Heart left ventricle (tissue), 16 donors: ENCODE data around the gene MTMR1. TPM values are rescaled to one million over a fixed set of nuclear protein-coding genes. Genes with fewer than 3 reads are reported as not detected.

Experiments
- ATAC-seq, 4 donors: fragments of 200-7000 bp; cut with Tn5 transposase; one replicate each; pipeline ENCODE4 v1.9.1; 2020 to 2022; ENCODE audit warnings: moderate library complexity in 4 of 4, mild to moderate bottlenecking in 3 of 4, moderate number of reproducible peaks in 1 of 4
- DNase-seq, 5 donors: peaks; one replicate each; pipeline ENCODE4 v3.0.0-alpha.2; 2020
- H3K27ac ChIP-seq, 12 donors: fragments of 200-600 bp; sonication (generic) in 4 of 12; one replicate each; pipeline versions ENCODE4 v1.5.0 to v1.8.0; 2016 to 2022; ENCODE audit warnings: mild to moderate bottlenecking in 2 of 12
- H3K27me3 ChIP-seq, 9 donors: fragments of 200-600 bp; sonication (generic) in 2 of 9; one replicate each; pipeline versions ENCODE4 v1.5.1 to v1.8.0; 2016 to 2022; ENCODE audit warnings: mild to moderate bottlenecking in 3 of 9
- H3K36me3 ChIP-seq, 9 donors: fragments of 200-600 bp; sonication (generic) in 2 of 9; one replicate each; pipeline versions ENCODE4 v1.5.0 to v1.8.0; 2018 to 2022; ENCODE audit warnings: mild to moderate bottlenecking in 2 of 9
- H3K4me1 ChIP-seq, 12 donors: fragments of 200-600 bp; sonication (generic) in 4 of 12; one replicate each; pipeline versions ENCODE4 v1.5.0 to v1.8.0; 2016 to 2022; ENCODE audit warnings: mild to moderate bottlenecking in 3 of 12
- H3K4me3 ChIP-seq, 12 donors: fragments of 200-600 bp; sonication (generic) in 4 of 12; one replicate each; pipeline versions ENCODE4 v1.5.0 to v1.8.0; 2017 to 2022; ENCODE audit warnings: mild to moderate bottlenecking in 9 of 12, moderate library complexity in 4 of 12
- H3K9me3 ChIP-seq, 12 donors: fragments of 200-600 bp; sonication (generic) in 4 of 12; one replicate each; pipeline versions ENCODE4 v1.5.0 to v1.8.0; 2016 to 2022; ENCODE audit warnings: mild to moderate bottlenecking in 1 of 12
- CTCF ChIP-seq, 12 donors: fragments of 200-600 bp; sonication (generic) in 4 of 12; IDR thresholded peaks; one replicate each; pipeline versions ENCODE4 v1.5.0 to v1.8.0; 2018 to 2022; ENCODE audit warnings: antibody characterized with exemption in 12 of 12, mild to moderate bottlenecking in 5 of 12
- POLR2A ChIP-seq, 2 donors: fragments of 450-650 bp; IDR thresholded peaks; one replicate each; pipeline ENCODE4 v1.6.1; 2017; ENCODE audit warnings: antibody characterized with exemption in 2 of 2, mild to moderate bottlenecking in 2 of 2, moderate library complexity in 2 of 2
- WGBS, 4 donors: extraction: QIAGEN DNeasy Blood & Tissue Kit in 2 of 4; methylation state at CpG; one replicate each; pipeline versions ENCODE4 v1.1.5 to v1.1.7; 2013 to 2018; 5-methylcytosine and 5-hydroxymethylcytosine counted together
- intact Hi-C, 10 donors: fragments of 100-400 bp; cut with DNase I; formaldehyde crosslinking; loops; one replicate each; pipeline versions ENCODE4 v1.11.1 to v1.14.2; 2022
- polyA plus RNA-seq, 2 donors: library from polyadenylated mRNA; stranded (reverse); fragments of 200-250 nt; gene quantifications; one replicate each; pipeline ENCODE4 v1.2.3, GENCODE V29; 2013
- total RNA-seq, 9 donors: library from RNA; depleted of rRNA in 2 of 9; stranded (reverse); fragments of >200 nt in 2 of 9; fragmentation: NEBNext Ultra II Directional in 3 of 9; extraction: Animal tissue kit (Norgen Biotek cat#: 25700) in 3 of 9; gene quantifications; one replicate each; pipeline versions ENCODE4 v1.1.0 to v1.2.4, GENCODE V29; 2016 to 2023
- donor health status: ischemic (EF 13 %, LVEDD 7.1; RV severe dilation, severe dysfunction).
- donor health status: healthy with polysubstance abuse.
- donor health status: DM: no; HTN: yes; CAD: no.
- donor health status: DM: no; HTN: no; CAD: no.
- donor health status: ischemic (EF 25% LVEDD 6.9; RV normal size, moderate dysfunction).
- donor health status: ischemic (EF 25% LVEDD 5.7; RV mildly dilated, moderate dysfunction).
- donor health status: healthy.
- donor health status: DM: yes; HTN: yes; CAD: no.
- donor health status: ischemic (EF 35%, LVEDD 5.7; RV mildly dilated, moderate dysfunction).
- donor health status: nonischemic (EF 11% LVEDD 7.7; RV severe dilation, severe dysfunction).
- donor health status: DM: yes; HTN: yes; CAD: no.
- donor health status: PGD.
- donor health status: ischemic (EF 29% LVEDD 5.4; RV normal size, mild dysfunction).
- donor health status: nonischemic (EF 23%, LVEDD 6.1; RV moderate dilation, normal function).

The MTMR1 gene
- total and polyA plus RNA-seq, 11 donors, result 5.1 to 59.7 (median 21.0) TPM

DNA sequence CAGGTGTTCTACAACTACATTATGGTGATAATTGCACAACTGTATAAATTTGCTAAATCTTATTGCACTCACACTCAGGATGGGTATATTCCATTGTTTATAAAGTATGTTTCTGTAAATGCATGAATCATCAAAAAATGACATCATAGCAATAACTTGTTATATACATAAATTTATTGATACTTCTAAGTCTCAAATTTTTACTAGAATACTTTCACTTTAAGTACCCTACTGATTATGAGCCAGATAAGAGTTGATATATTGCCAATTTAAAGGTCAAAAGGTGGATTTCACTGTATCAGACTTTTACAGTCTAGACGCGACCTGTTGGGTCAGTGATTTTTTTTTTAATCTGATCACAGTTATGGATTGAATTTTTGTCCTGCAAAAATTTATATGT is 37.4 kb upstream of the MTMR1 start:
- TF ChIP-seq CTCF (IDR thresholded peaks at IDR 0.05) (no peak), POLR2A (IDR thresholded peaks at IDR 0.05) (no peak)
- Histone ChIP-seq H3K4me3 (no peak overlapping the region), H3K36me3 (peaks cover 0 to 44% (median 18%) of the 10 kb centered on the region in 9 donors), H3K27me3 (no peaks in the 10 kb centered on the region), H3K27ac (no peak overlapping the region), H3K9me3 (no peaks in the 10 kb centered on the region), H3K4me1 (no peaks in the 10 kb centered on the region)
- ATAC-seq (no peak), DNase-seq (no peak)
- WGBS, 4 donors, result 74 to 87% (median 84%) methylated on average over 2 of the region's 2 CpGs
- intact Hi-C loops, result no loop called here

DNA sequence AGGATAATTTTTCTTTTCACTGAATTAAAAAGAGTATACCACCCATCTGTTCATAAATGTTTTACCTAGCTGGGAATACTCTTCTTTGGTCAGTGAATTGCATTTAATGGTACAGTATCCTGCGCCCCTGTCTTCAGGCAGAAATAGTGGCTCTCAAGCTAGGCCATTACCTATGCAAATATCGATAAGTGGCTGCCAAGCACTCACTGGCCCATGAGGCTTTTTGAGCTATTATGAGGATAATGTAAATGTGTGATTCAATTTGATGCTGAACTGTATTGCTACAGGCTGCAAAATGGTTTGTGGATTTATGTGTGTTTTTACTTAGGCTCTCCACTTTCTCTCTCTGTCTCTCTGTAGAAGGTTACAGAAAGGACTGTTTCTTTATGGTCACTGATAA is 30.1 kb upstream of the MTMR1 start:
- Histone ChIP-seq H3K36me3 (peaks cover 0 to 58% (median 28%) of the 10 kb centered on the region in 9 donors), H3K27ac (no peak overlapping the region), H3K4me1 (peaks cover 0 to 4% (median 0%) of the 10 kb centered on the region in 12 donors), H3K4me3 (no peak overlapping the region), H3K9me3 (no peaks in the 10 kb centered on the region), H3K27me3 (no peaks in the 10 kb centered on the region)
- intact Hi-C loops, result no loop called here
- no peak for DNase-seq
- no peak for ATAC-seq
- WGBS, 4 donors, result 82 to 96% (median 87%) methylated on average over 2 of the region's 2 CpGs
- no peak for TF ChIP-seq CTCF (IDR thresholded peaks at IDR 0.05)
- no peak for TF ChIP-seq POLR2A (IDR thresholded peaks at IDR 0.05)

DNA sequence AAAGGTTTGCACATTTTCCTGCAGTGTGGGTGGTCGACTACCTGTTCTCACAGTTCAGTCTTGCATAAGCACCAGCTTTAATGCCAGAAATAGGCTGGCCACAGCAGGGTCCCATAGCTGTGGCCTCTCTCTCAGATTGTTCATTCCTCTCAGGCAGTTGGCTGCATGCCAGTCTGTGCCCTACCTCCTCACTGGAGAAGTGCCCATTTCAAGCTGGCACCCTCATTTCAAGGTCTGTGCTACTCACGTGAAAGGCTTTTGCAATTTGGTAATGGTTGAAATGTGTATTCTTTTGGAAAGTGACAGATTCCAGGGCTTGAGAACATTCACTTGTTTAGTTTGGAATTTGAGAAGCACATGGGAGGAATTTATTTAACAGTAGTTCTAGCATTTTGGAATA is 28.9 kb upstream of the MTMR1 start:
- ATAC-seq (peak; percentile 46 to 80 (median 54)), DNase-seq (peak in 4 of 5 donors; percentile 38 to 74 (median 55))
- Histone ChIP-seq H3K27ac (no peak overlapping the region), H3K9me3 (no peaks in the 10 kb centered on the region), H3K4me1 (peaks cover 0 to 4% (median 0%) of the 10 kb centered on the region in 12 donors), H3K4me3 (no peak overlapping the region), H3K36me3 (peaks cover 0 to 47% (median 28%) of the 10 kb centered on the region in 9 donors), H3K27me3 (no peaks in the 10 kb centered on the region)
- 22 to 53% (median 37%) methylated on average over 2 of the region's 2 CpGs for WGBS, 4 donors
- TF ChIP-seq CTCF (IDR thresholded peaks at IDR 0.05) (no peak), POLR2A (IDR thresholded peaks at IDR 0.05) (no peak)
- intact Hi-C loops, result no loop called here

DNA sequence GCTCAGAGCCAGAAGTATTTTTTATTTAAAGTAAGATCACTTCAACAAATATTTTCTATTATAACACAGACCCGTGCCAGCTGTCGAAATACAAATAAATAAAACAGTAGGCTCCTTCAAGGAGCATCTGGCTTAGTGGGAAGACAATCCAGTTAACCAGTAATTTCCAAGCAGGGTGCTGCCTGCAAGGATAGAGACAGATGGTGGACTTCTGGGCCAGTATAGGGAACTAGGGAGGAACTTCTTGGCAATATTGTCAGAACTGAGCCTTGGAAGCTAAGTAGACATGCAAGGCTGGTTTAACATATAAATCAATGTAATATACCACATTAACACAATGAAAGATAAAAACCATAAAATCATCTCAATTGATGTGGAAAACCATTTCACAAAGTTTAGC is 17.0 kb upstream of the MTMR1 start:
- Histone ChIP-seq H3K27me3 (peaks cover 0 to 6% (median 0%) of the 10 kb centered on the region in 9 donors), H3K9me3 (peaks cover 0 to 8% (median 0%) of the 10 kb centered on the region in 12 donors), H3K36me3 (peaks cover 0 to 13% (median 0%) of the 10 kb centered on the region in 9 donors), H3K4me3 (no peak overlapping the region), H3K4me1 (no peaks in the 10 kb centered on the region), H3K27ac (no peak overlapping the region)
- no peak for DNase-seq
- intact Hi-C loops, result loop anchor here in 1 of 10 donors (10.0 kb wide), 1 partner anchor 721 kb away; no protein-coding TSS in a partner anchor
- TF ChIP-seq CTCF (IDR thresholded peaks at IDR 0.05) (no peak), POLR2A (IDR thresholded peaks at IDR 0.05) (no peak)
- ATAC-seq, result no peak
- 55 to 83% (median 74%) methylated on average over 2 of the region's 2 CpGs for WGBS, 4 donors
